SW480 (cell line): ENCODE measurements around the gene SERPINI1.

ENCODE experiments used
- DNase-seq: peaks from one replicate; pipeline ENCODE4 v3.0.0-alpha.2; 2016; ENCODE audit warnings: low spot score

The SERPINI1 gene

GRCh38 chr3:167851171-167851570 lies 115.7 kb downstream of the SERPINI1 start:
- DNase-seq = no peak

GRCh38 chr3:167851749-167852148 lies 116.2 kb downstream of the SERPINI1 start:
- no peak for DNase-seq

DNA sequence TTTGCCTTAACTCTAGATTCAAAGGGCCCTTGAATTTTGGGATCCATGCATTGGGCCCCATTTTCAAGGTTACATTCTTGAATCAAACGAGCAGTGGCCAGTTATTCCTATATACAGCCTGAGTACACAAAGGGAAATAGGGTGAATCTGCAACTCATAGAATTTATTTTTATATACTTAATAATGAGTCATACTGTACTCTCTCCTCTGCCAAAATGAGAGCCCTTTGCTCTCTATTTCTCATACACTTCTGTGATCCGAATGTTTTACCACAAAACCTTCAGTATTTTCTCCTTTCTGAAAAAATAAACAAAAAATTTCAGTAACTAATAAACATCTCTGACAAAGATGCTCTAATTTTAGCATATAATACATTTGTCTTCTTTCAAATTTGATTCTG lies 116.7 kb downstream of the SERPINI1 start:
- no peak for DNase-seq

DNA sequence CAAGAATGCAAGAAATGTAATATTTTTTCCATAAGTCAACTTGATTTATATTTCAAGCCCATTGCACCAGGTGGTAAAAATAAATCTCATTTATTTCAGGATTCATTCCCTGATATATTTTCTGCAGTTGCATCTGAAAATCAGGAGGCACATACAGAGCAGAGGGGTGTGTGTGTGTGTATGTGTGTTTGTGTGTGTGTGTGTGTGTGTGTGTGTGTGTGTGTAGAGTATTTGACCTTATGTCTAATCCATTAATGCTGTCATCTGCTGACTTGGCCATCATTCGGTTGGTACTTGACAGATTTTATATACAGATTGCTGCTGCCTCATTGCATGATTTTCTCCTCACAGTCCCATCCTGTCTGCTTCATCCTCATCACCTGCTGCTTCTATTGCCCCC lies 118.5 kb downstream of the SERPINI1 start:
- DNase-seq = no peak

- no peak for DNase-seq
Measured at GRCh38 chr3:167854846-167855245, 119.3 kb downstream of the SERPINI1 start.

DNA sequence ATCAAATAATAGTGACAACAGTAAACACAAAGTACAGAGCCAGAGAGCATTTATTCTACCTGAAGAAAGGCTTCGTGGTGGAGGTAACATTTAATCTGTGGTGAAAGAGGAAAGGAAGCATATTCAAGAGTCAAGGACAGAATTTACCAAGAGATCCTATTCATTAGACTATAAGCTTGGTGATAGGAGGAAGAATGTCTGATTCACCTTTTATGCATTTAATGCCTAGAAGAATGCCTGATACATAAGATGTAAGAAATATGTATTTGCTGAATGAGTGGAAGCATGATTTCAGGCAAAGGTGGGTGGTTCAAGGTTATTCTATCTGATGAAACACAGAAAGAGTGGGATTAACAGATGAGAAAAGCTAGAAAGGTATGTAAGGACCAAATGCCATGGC lies 119.8 kb downstream of the SERPINI1 start:
- no peak for DNase-seq

DNA sequence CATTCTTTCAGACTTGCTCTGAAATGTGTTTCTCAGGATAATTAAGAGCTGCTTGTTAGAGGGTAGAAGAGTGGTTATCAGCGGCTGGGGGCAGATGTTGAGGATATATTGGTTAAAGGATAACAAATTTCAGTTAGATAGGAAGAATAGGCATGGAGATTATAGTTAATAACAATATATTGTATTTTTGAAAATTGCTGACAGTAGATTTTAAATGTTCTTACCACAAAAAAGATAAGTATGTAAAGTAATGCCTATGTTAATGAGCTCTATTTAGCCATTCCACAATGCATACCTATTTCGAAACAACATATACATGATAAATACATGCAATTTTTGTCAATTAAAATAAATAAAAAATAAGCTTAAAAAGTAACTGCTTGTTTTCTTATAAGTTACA lies 123.3 kb downstream of the SERPINI1 start:
- DNase-seq = no peak

DNA sequence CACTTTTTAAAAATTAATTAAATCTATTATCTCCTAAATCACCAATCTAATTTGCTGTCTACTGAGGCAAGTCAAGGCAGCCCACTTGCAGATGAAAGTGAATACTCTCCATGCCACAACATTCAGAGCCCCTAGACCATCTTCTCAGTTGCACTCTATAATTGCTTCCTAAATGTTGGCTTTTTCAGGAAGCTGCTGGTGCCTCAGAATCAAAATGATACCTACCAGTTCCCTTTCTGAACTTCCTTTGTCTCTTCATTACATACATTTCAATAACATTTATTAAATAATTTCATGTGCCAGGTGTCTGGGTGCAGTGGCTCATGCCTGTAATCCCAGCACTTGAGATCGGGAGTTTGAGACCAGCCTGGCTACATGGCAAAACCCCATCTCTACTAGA lies 124.1 kb downstream of the SERPINI1 start:
- no peak for DNase-seq

- DNase-seq = peak; percentile 60
Measured at GRCh38 chr3:167861649-167862048, 126.1 kb downstream of the SERPINI1 start.

DNA sequence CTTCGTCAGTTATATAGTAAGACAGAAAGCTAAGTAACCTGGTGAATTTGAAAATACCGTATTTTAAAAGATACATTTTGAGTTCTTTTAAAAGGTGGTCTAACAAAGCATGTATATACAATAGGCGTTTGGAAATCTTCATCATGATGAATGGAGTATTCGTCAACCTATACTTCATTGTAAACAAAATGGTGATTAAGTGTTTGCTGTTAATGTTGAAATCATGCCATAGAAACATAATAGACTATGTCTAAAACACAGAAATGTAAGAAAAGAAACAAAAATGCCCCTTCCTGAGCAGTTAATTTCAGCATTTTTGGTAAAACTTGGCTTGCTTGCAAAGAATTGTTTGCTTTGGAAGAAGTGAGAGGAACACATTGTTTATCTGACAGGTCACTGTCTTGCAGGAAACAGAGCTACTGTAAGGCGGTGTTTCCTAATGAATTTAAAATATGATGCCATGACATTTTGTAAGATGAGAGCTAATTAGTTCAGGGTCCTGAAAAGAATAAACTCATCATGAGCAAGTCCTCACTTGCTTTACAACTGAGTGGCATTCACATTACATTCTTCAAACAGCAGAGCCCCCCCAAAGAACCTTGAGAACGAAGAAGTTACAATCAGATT lies 126.7 kb downstream of the SERPINI1 start:
- DNase-seq = no peak

DNA sequence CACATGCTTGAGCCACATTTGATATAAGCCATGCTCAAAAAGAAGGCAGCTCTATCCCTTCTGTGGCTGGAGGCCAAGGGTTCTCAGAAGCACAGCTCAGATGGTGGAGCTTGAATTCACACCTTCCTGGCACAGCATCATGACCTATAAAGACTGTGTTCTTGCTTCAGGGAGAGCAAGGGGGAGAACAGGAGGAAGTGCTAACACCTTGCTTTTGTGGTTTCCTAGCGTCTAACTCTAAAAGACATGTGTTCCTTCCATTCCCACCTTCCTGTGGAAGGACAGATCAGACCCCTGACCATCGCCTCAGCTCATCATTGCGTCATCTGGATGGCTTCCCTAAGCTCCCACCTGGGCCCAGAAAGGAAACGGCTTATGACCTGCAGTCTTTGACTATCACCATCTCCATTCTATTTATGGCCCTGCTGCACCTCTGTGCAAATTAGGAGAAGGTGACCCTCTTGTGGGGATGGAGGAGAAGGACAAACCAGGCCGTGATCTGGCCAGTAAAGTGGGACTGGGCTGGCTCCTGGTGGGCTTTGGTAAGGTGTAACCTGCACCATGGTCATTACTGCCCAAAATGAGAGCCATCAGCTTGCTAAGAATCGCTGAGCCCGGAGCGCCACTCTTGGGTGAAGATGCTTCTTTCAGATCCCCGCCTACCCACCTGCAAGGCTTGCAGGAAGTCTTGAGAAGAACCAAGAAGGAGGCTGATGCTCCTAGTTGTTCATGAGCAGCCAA lies 128.5 kb downstream of the SERPINI1 start:
- DNase-seq = no peak

DNA sequence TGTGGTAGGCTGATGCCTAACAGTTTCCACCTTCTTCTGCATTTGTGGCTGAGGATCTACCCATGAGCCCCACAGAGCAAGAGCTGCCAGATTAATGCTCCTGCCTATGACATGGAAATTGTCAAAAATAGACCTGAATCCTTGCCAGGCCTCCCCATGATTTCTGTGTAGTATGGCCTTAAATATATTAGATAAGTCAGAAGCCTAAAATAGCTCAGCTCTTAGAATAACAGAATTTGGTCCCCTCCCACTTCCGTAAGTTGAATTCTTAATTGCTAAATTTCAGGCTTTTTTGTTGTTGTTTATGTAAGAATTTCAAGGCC lies 129.0 kb downstream of the SERPINI1 start:
- no peak for DNase-seq

GRCh38 chr3:167866331-167866730 lies 130.8 kb downstream of the SERPINI1 start:
- DNase-seq = no peak

DNA sequence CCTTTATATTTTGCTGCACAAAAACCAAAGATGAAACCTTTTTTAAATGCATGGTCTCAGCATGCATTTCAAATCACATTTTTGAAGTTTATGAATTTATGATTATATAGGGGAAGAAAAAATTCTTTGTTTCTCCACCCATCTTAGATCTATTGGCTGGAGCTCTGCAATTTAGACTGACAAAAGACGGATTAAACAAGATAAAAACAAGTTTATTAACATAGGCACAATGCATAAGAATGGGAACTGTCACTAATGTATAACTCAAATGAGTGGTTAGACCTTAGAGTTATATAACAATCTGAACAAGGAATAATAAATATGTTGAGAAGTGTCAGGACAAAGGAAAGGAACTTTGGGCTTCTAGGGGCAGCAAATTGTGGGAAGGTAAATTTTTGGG lies 132.5 kb downstream of the SERPINI1 start:
- no peak for DNase-seq

GRCh38 chr3:167870181-167870580 lies 134.7 kb downstream of the SERPINI1 start:
- no peak for DNase-seq

DNA sequence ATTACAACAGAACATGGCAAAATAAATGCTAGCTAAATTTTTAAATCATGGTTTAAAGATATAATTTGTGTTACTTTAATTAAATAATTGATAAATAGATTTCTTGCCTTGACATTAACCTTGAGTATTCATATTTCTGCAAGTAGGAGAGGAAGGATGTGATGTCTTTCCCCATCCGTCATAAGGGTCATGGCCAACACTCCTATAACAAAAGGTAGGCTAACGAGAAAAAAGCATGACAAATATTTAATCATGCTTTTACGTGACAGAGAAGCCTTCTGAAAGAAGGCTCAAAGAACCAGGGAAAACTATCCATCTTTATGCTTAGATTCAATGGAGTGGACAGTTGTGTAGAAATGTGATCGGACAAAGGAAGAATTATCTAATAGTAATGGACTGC lies 135.2 kb downstream of the SERPINI1 start:
- no peak for DNase-seq

DNA sequence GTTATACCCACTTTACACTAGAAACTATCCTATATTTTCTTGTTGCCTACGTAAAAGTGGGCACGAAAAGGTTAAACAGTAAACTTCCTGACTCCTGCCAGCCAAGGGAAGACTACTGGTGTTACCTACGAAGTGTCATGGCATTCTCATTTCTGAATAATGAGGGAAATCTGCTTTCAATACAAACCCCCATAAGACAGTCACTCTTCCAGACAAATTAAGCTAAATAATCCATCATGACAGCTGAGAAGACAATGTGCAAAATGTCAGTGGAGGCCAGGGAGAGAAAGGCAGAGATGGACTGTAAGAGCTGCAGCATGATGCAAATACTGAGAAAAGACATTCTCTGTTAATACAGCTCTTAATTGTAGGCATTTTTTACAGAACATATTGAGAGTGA lies 136.5 kb downstream of the SERPINI1 start:
- DNase-seq = no peak

GRCh38 chr3:167872941-167873340 lies 137.4 kb downstream of the SERPINI1 start:
- DNase-seq = peak; percentile 19

DNA sequence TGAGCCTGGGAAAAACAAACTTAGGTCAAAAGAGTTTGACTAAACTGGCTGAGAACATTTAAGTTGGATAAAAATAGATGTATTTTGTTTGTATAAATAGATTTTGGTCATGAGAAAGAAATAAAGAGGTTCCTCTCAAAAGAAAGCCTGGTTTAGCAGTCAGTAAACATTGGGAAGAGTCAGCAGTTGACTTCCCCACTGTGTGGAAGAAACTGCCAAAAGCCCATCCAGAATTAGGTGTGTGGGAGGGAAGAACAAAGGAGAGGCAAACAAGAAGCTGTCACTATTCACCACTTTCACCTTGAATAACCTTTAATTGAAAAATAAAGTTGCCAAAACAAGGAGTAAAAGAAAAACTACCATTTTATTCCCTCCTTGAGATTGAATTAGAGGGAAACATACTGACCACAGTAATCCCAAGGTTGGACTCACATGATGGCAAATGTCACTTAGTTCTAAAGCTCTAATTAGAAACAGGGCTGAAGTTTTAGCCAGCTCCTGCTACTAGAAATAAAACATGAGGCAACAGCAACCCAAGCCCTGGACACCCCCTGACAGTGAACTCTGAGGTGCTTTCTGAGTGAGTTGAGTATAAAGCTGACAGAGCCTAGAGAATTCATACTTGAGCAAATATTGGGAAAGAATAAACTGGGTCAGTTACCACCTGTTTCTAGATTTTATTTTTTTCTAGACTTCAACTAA lies 139.3 kb downstream of the SERPINI1 start:
- no peak for DNase-seq
